Measurements from ENCODE around the gene ZNF519. TPM values are rescaled to one million over a fixed set of nuclear protein-coding genes. Genes with fewer than 3 reads are reported as not detected.

The ZNF519 gene
- total and polyA plus RNA-seq, 2 donors (not counting 1 experiment from before 2014, with no cell fraction given): 5.4 to 19.5 TPM

- Histone ChIP-seq H3K36me3 (replicated peaks in 1 of 2; ENCODE audit: control extremely low read depth in 1 of 2, control insufficient read depth in 1 of 2, extremely low read depth in 1 of 2, insufficient read depth in 2 of 2, low read length in 1 of 2) (no peaks in the 10 kb centered on the region), H3K9me3 (ENCODE audit: control extremely low read depth in 1 of 3, control insufficient read depth in 2 of 3, insufficient read depth in 1 of 3, low read length in 2 of 3) (peaks cover 0 to 4% (median 0%) of the 10 kb centered on the region in 3 donors), H3K4me3 (ENCODE audit: control extremely low read depth in 1 of 5, extremely low read depth in 1 of 5, insufficient read depth in 1 of 5, low read depth in 2 of 5, low read length in 4 of 5) (no peak overlapping the region), H3K27ac (ENCODE audit: low read length in 2 of 2) (no peak overlapping the region), H3K4me1 (ENCODE audit: control insufficient read depth in 2 of 2, insufficient read depth in 2 of 2, low read length in 2 of 2) (no peaks in the 10 kb centered on the region), H2AFZ (ENCODE audit: insufficient read depth, low read depth, low read length, poor library complexity, severe bottlenecking) (no peak overlapping the region), H4K20me1 (ENCODE audit: control insufficient read depth, insufficient read depth, low read length, poor library complexity, severe bottlenecking) (no peaks in the 10 kb centered on the region), H3K27me3 (replicated peaks in 1 of 4; ENCODE audit: control extremely low read depth in 1 of 4, control insufficient read depth in 3 of 4, insufficient read depth in 4 of 4, low read length in 3 of 4) (no peaks in the 10 kb centered on the region), H3K9ac (ENCODE audit: low read length) (no peak overlapping the region), H3K4me2 (replicated peaks; ENCODE audit: low read depth, low read length, poor library complexity, severe bottlenecking) (no peak overlapping the region), H3K79me2 (ENCODE audit: control insufficient read depth, insufficient read depth, low read length) (no peaks in the 10 kb centered on the region)
- no peaks in the 10 kb centered on the region for H3K9me3 Mint-ChIP-seq (ENCODE audit: insufficient read depth)
- H3K27ac Mint-ChIP-seq: no peak overlapping the region
- H3K27me3 Mint-ChIP-seq: no peaks in the 10 kb centered on the region
- no peak for TF ChIP-seq EZH2 (IDR thresholded peaks at IDR 0.05; ENCODE audit: borderline replicate concordance, insufficient read depth, low read depth, low read length, poor library complexity, severe bottlenecking)
- TF ChIP-seq CTCF (IDR thresholded peaks at IDR 0.05): no peak
- ChIA-PET POLR2A (no interaction called here), CTCF (no interaction called here)
- intact Hi-C loops (cut with micrococcal nuclease): no loop called here
- DNase-seq (no peak), ATAC-seq (ENCODE audit: low read depth) (no peak)
- H3K4me3 Mint-ChIP-seq: no peak overlapping the region
- WGBS (ENCODE audit: insufficient coverage): 100% methylated on average over 1 of the region's 2 CpGs
- H3K4me1 Mint-ChIP-seq: no peaks in the 10 kb centered on the region
Observed at GRCh38 chr18:14097761-14098160, 34.5 kb downstream of the ZNF519 start.

- intact Hi-C loops (cut with micrococcal nuclease): no loop called here
- Histone ChIP-seq H3K36me3 (replicated peaks in 1 of 2; ENCODE audit: control extremely low read depth in 1 of 2, control insufficient read depth in 1 of 2, extremely low read depth in 1 of 2, insufficient read depth in 2 of 2, low read length in 1 of 2) (no peaks in the 10 kb centered on the region), H3K4me3 (ENCODE audit: control extremely low read depth in 1 of 5, extremely low read depth in 1 of 5, insufficient read depth in 1 of 5, low read depth in 2 of 5, low read length in 4 of 5) (no peak overlapping the region), H3K4me2 (replicated peaks; ENCODE audit: low read depth, low read length, poor library complexity, severe bottlenecking) (no peak overlapping the region), H2AFZ (ENCODE audit: insufficient read depth, low read depth, low read length, poor library complexity, severe bottlenecking) (no peak overlapping the region), H3K9ac (ENCODE audit: low read length) (no peak overlapping the region), H3K27ac (ENCODE audit: low read length in 2 of 2) (no peak overlapping the region), H3K27me3 (replicated peaks in 1 of 4; ENCODE audit: control extremely low read depth in 1 of 4, control insufficient read depth in 3 of 4, insufficient read depth in 4 of 4, low read length in 3 of 4) (no peaks in the 10 kb centered on the region), H4K20me1 (ENCODE audit: control insufficient read depth, insufficient read depth, low read length, poor library complexity, severe bottlenecking) (no peaks in the 10 kb centered on the region), H3K9me3 (ENCODE audit: control extremely low read depth in 1 of 3, control insufficient read depth in 2 of 3, insufficient read depth in 1 of 3, low read length in 2 of 3) (peaks cover 0 to 4% (median 0%) of the 10 kb centered on the region in 3 donors), H3K4me1 (ENCODE audit: control insufficient read depth in 2 of 2, insufficient read depth in 2 of 2, low read length in 2 of 2) (no peaks in the 10 kb centered on the region), H3K79me2 (ENCODE audit: control insufficient read depth, insufficient read depth, low read length) (no peaks in the 10 kb centered on the region)
- CTCF ChIA-PET: no interaction called here
- no peak for DNase-seq
- Mint-ChIP-seq H3K27me3 (no peaks in the 10 kb centered on the region), H3K4me3 (no peak overlapping the region), H3K9me3 (ENCODE audit: insufficient read depth) (no peaks in the 10 kb centered on the region), H3K4me1 (no peaks in the 10 kb centered on the region), H3K27ac (no peak overlapping the region)
- WGBS (ENCODE audit: insufficient coverage): 50% methylated on average over 1 of the region's 1 CpG
- TF ChIP-seq EZH2 (IDR thresholded peaks at IDR 0.05; ENCODE audit: borderline replicate concordance, insufficient read depth, low read depth, low read length, poor library complexity, severe bottlenecking): no peak
- TF ChIP-seq CTCF (IDR thresholded peaks at IDR 0.05): no peak
- no peak for ATAC-seq (ENCODE audit: low read depth)
- POLR2A ChIA-PET: no interaction called here
Observed at GRCh38 chr18:14093307-14093915, 38.8 kb downstream of the ZNF519 start.
